ENCODE data around the gene SHANK1. TPM values are rescaled to one million over a fixed set of nuclear protein-coding genes. Genes with fewer than 3 reads are reported as not detected.

SHANK1 gene
- total RNA-seq, 3 donors from 2014 or later, result 0.59 to 0.98 TPM; not detected in 1

GRCh38 chr19:50669302-50670101 is 50.1 kb downstream of the SHANK1 start:
- peaks cover 0 to 8% of the 10 kb centered on the region in 2 donors for H3K4me1 ChIP-seq
- TF ChIP-seq POLR2A (IDR thresholded peaks at IDR 0.05) (no peak), POLR2AphosphoS5 (IDR thresholded peaks at IDR 0.05) (no peak), CTCF (IDR thresholded peaks at IDR 0.05) (peak; percentile 48 to 50 (median 49))
- H3K4me3 ChIP-seq, result no peak overlapping the region
- no peaks in the 10 kb centered on the region for H3K9me3 ChIP-seq
- H3K27me3 ChIP-seq, result peaks cover 18 to 61% of the 10 kb centered on the region in 2 donors
- no peak for DNase-seq (ENCODE audit: low spot score in 2 of 2)
- no peak overlapping the region for H3K27ac ChIP-seq
- no peaks in the 10 kb centered on the region for H3K36me3 ChIP-seq
- intact Hi-C loops (cut with DNase I; ENCODE audit: low total_unique reads), result no loop called here

- intact Hi-C loops (cut with DNase I; ENCODE audit: low total_unique reads), result no loop called here
- Histone ChIP-seq H3K27me3 (peaks cover 18 to 58% of the 10 kb centered on the region in 2 donors), H3K9me3 (no peaks in the 10 kb centered on the region)
These were observed 50.7 kb downstream of the SHANK1 start for GRCh38 chr19:50668879-50669278.

GRCh38 chr19:50668416-50668815 is 51.2 kb downstream of the SHANK1 start:
- Histone ChIP-seq H3K4me1 (peaks cover 0 to 8% of the 10 kb centered on the region in 2 donors), H3K27ac (no peak overlapping the region), H3K9me3 (no peaks in the 10 kb centered on the region), H3K4me3 (peak overlapping the region in 1 of 3 donors; percentile 50), H3K36me3 (no peaks in the 10 kb centered on the region), H3K27me3 (peaks cover 18 to 58% of the 10 kb centered on the region in 2 donors)
- intact Hi-C loops (cut with DNase I; ENCODE audit: low total_unique reads), result no loop called here
- no peak for DNase-seq (ENCODE audit: low spot score in 2 of 2)
- TF ChIP-seq POLR2A (IDR thresholded peaks at IDR 0.05) (no peak), CTCF (IDR thresholded peaks at IDR 0.05) (no peak), POLR2AphosphoS5 (IDR thresholded peaks at IDR 0.05) (no peak)

More at GRCh38 chr19:50668879-50669278, 50.7 kb downstream of the SHANK1 start:
- H3K4me1 ChIP-seq, result peaks cover 0 to 8% of the 10 kb centered on the region in 2 donors
- H3K4me3 ChIP-seq, result no peak overlapping the region
- TF ChIP-seq POLR2AphosphoS5 (IDR thresholded peaks at IDR 0.05) (no peak), CTCF (IDR thresholded peaks at IDR 0.05) (no peak), POLR2A (IDR thresholded peaks at IDR 0.05) (no peak)
- no peaks in the 10 kb centered on the region for H3K36me3 ChIP-seq
- no peak overlapping the region for H3K27ac ChIP-seq
- no peak for DNase-seq (ENCODE audit: low spot score in 2 of 2)

- DNase-seq (ENCODE audit: low spot score in 2 of 2), result no peak
- H3K36me3 ChIP-seq, result no peaks in the 10 kb centered on the region
- H3K4me3 ChIP-seq, result peak overlapping the region in 1 of 3 donors; percentile 50
- H3K27ac ChIP-seq, result no peak overlapping the region
- intact Hi-C loops (cut with DNase I; ENCODE audit: low total_unique reads), result no loop called here
- H3K4me1 ChIP-seq, result peaks cover 0 to 8% of the 10 kb centered on the region in 2 donors
- no peak for TF ChIP-seq CTCF (IDR thresholded peaks at IDR 0.05)
- TF ChIP-seq POLR2A (IDR thresholded peaks at IDR 0.05), result no peak
- H3K27me3 ChIP-seq, result peaks cover 18 to 52% of the 10 kb centered on the region in 2 donors
- no peaks in the 10 kb centered on the region for H3K9me3 ChIP-seq
These were observed 51.8 kb downstream of the SHANK1 start for GRCh38 chr19:50667759-50668231.

- H3K9me3 ChIP-seq, result no peaks in the 10 kb centered on the region
- H3K27ac ChIP-seq, result no peak overlapping the region
- intact Hi-C loops (cut with DNase I; ENCODE audit: low total_unique reads), result no loop called here
- peaks cover 18 to 50% of the 10 kb centered on the region in 2 donors for H3K27me3 ChIP-seq
- H3K4me3 ChIP-seq, result peak overlapping the region in 1 of 3 donors; percentile 50
- TF ChIP-seq CTCF (IDR thresholded peaks at IDR 0.05) (no peak), POLR2A (IDR thresholded peaks at IDR 0.05) (no peak), POLR2AphosphoS5 (IDR thresholded peaks at IDR 0.05) (no peak)
- DNase-seq (ENCODE audit: low spot score in 2 of 2), result no peak
- peaks cover 0 to 8% of the 10 kb centered on the region in 2 donors for H3K4me1 ChIP-seq
- no peaks in the 10 kb centered on the region for H3K36me3 ChIP-seq
These were observed 52.3 kb downstream of the SHANK1 start for GRCh38 chr19:50667177-50667758.
